IgD-negative memory B cell (primary cell): Measurements from ENCODE around the gene MYOF. TPM values are rescaled to one million over a fixed set of nuclear protein-coding genes. Genes with fewer than 3 reads are reported as not detected.
A peak's percentile ranks its signal among the peaks of the same experiment; 100 is the strongest.
"Not testable (repeated sequence)": the region's sequence is repeated elsewhere in the genome, so short reads cannot be mapped to it uniquely, and the experiment has no call there.

Experiments used
- H3K27ac Mint-ChIP-seq, 3 donors: one replicate each; pipeline ENCODE4 v1.8.0; 2020 to 2022; ENCODE audit warnings: mild to moderate bottlenecking in 3 of 3, mixed read lengths in 3 of 3, moderate library complexity in 1 of 3
- H3K27me3 Mint-ChIP-seq: one replicate; pipeline ENCODE4 v1.8.0; 2021; ENCODE audit warnings: mixed read lengths
- H3K36me3 Mint-ChIP-seq: one replicate; pipeline ENCODE4 v1.8.0; 2020; ENCODE audit warnings: mild to moderate bottlenecking, mixed read lengths
- H3K4me1 Mint-ChIP-seq, 3 donors: one replicate each; pipeline ENCODE4 v1.8.0; 2020 to 2022; ENCODE audit warnings: mixed read lengths in 3 of 3, mild to moderate bottlenecking in 1 of 3
- H3K4me3 Mint-ChIP-seq, 4 donors: one replicate each; pipeline ENCODE4 v1.8.0; 2020 to 2022; ENCODE audit warnings: mild to moderate bottlenecking in 4 of 4, mixed read lengths in 4 of 4, moderate library complexity in 3 of 4
- H3K9me3 Mint-ChIP-seq, 3 donors: one replicate each; pipeline ENCODE4 v1.8.0; 2020 to 2021; ENCODE audit warnings: mixed read lengths in 3 of 3, mild to moderate bottlenecking in 1 of 3
- polyA plus RNA-seq: library from polyadenylated mRNA; unstranded; fragments of 300-500 nt; fragmentation: Illumina TruSeq; gene quantifications from one replicate; pipeline ENCODE4 v1.2.3, GENCODE V29; 2021

MYOF gene
- polyA plus RNA-seq, 1 donor from 2014 or later = not detected

DNA sequence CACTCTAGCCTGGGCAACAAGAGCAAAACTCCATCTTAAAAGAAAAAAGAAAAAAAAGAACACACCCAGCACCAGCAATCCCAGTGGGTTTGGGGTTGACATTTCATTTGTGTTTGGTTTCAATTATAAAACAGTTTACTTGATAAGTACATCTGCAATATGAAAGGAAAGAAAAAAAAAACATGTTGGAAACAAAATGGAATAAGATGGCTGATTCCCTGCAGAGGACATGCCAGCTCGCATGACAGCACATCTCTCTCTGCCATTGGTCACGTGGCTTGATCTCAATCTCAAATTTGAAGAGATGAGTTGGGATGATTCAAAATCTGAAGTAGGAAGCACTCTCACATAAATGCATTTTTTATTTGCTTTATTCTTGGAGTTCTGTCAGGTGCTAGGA, 28.0 kb downstream of the MYOF start:
- Mint-ChIP-seq H3K27me3 (no peaks in the 10 kb centered on the region), H3K36me3 (peaks cover 2% of the 10 kb centered on the region), H3K4me3 (no peak overlapping the region), H3K4me1 (peaks cover 0 to 5% (median 0%) of the 10 kb centered on the region in 3 donors), H3K27ac (no peak overlapping the region), H3K9me3 (no peaks in the 10 kb centered on the region)

DNA sequence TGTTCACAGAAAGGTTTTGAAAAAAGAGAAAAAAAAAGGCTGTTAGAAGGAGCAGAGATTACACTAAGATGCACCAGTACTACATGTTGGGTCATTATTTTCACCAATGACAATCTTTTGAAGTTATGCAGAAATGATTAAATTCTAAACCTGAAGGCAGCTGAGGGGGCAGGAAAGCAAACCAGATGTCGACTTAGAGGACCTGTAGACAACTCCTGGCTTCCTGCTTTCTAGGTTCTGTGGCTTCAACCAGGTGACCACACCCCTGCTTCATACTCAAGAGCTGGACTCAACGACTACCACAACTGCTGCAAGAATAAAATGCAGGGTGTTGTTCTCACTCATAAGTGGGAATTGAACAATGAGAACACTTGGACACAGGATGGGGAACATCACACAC, 30.0 kb downstream of the MYOF start:
- H3K27me3 Mint-ChIP-seq = no peaks in the 10 kb centered on the region
- peaks cover 2% of the 10 kb centered on the region for H3K36me3 Mint-ChIP-seq
- no peaks in the 10 kb centered on the region for H3K9me3 Mint-ChIP-seq
- no peak overlapping the region for H3K27ac Mint-ChIP-seq
- H3K4me1 Mint-ChIP-seq = peaks cover 0 to 5% (median 0%) of the 10 kb centered on the region in 3 donors
- no peak overlapping the region for H3K4me3 Mint-ChIP-seq

- H3K27me3 Mint-ChIP-seq = no peaks in the 10 kb centered on the region
- H3K4me3 Mint-ChIP-seq = no peak overlapping the region
- H3K4me1 Mint-ChIP-seq = peaks cover 0 to 5% (median 0%) of the 10 kb centered on the region in 3 donors
- H3K9me3 Mint-ChIP-seq = no peaks in the 10 kb centered on the region
- H3K27ac Mint-ChIP-seq = no peak overlapping the region
- peaks cover 2% of the 10 kb centered on the region for H3K36me3 Mint-ChIP-seq
Observed at GRCh38 chr10:93451244-93451947, 30.7 kb downstream of the MYOF start.

GRCh38 chr10:93447970-93448369, 34.2 kb downstream of the MYOF start:
- no peaks in the 10 kb centered on the region for H3K27me3 Mint-ChIP-seq
- H3K36me3 Mint-ChIP-seq = peaks cover 2% of the 10 kb centered on the region
- H3K4me3 Mint-ChIP-seq = no peak overlapping the region

GRCh38 chr10:93447019-93447418, 35.1 kb downstream of the MYOF start:
- peaks cover 2% of the 10 kb centered on the region for H3K36me3 Mint-ChIP-seq
- H3K4me3 Mint-ChIP-seq = no peak overlapping the region
- H3K27ac Mint-ChIP-seq = peak overlapping the region in 1 of 3 donors; percentile 59
- no peaks in the 10 kb centered on the region for H3K9me3 Mint-ChIP-seq
- no peaks in the 10 kb centered on the region for H3K27me3 Mint-ChIP-seq
- H3K4me1 Mint-ChIP-seq = peaks cover 0 to 3% (median 2%) of the 10 kb centered on the region in 3 donors

More at GRCh38 chr10:93447970-93448369, 34.2 kb downstream of the MYOF start:
- Mint-ChIP-seq H3K4me1 (peaks cover 0 to 5% (median 3%) of the 10 kb centered on the region in 3 donors), H3K27ac (no peak overlapping the region), H3K9me3 (no peaks in the 10 kb centered on the region)

- Mint-ChIP-seq H3K4me1 (peaks cover 0 to 3% (median 0%) of the 10 kb centered on the region in 3 donors), H3K9me3 (no peaks in the 10 kb centered on the region), H3K4me3 (no peak overlapping the region), H3K27me3 (no peaks in the 10 kb centered on the region), H3K27ac (no peak overlapping the region), H3K36me3 (peaks cover 2% of the 10 kb centered on the region)
Observed at GRCh38 chr10:93445978-93446720, 36.0 kb downstream of the MYOF start.

DNA sequence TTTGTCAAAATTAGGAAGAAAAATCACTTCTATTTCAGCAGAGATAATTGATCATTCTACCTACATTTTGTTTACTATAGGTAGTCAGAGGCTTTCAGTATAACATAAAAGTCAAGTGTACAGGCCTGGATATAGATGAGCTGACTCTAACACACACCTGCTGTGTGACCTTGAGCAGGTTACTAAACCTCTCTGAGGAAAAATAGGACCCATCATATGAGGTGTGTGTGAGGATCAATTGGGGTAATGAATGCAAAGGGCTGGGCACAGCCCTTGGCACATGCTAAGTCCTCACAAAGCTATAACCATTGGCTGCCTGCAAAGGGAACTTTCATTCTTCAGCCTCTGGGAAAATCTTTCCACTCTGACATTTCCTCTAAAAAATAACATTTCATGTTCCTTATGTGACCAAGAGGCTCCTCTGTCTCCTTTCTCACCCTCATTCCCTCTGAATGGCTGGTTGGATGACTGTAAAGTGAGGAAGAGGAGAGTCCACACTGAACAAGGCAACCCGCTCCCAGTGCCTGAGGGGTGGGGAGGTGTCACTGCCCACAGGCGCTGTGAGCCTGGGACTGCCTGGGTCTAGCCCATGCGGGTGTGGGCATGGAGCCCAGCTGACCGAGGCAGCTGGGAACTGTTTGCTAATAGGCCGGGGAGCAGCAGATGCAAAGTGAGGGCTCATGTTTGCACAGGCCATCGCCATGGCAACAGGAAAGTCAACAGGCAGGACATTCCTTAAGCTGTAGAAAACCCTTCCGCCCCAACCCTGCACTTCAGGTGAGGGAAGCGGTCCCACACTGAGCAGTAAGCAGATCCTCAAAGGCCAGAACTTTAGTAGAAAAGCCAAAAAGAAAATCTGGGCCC, 36.8 kb downstream of the MYOF start:
- no peaks in the 10 kb centered on the region for H3K27me3 Mint-ChIP-seq
- no peak overlapping the region for H3K27ac Mint-ChIP-seq
- H3K9me3 Mint-ChIP-seq = no peaks in the 10 kb centered on the region
- H3K36me3 Mint-ChIP-seq = peaks cover 2% of the 10 kb centered on the region
- H3K4me1 Mint-ChIP-seq = peaks cover 0 to 3% (median 0%) of the 10 kb centered on the region in 3 donors
- H3K4me3 Mint-ChIP-seq = no peak overlapping the region

- Mint-ChIP-seq H3K4me3 (no peak overlapping the region), H3K36me3 (no peaks in the 10 kb centered on the region), H3K27ac (no peak overlapping the region), H3K27me3 (no peaks in the 10 kb centered on the region), H3K4me1 (peaks cover 0 to 3% (median 0%) of the 10 kb centered on the region in 3 donors), H3K9me3 (no peaks in the 10 kb centered on the region)
Observed at GRCh38 chr10:93443481-93443880, 38.7 kb downstream of the MYOF start.

GRCh38 chr10:93442721-93443120, 39.4 kb downstream of the MYOF start:
- H3K9me3 Mint-ChIP-seq, H3K4me1 Mint-ChIP-seq, H3K36me3 Mint-ChIP-seq, H3K4me3 Mint-ChIP-seq, H3K27me3 Mint-ChIP-seq, H3K27ac Mint-ChIP-seq: not testable (repeated sequence)

GRCh38 chr10:93440591-93441091, 41.5 kb downstream of the MYOF start:
- Mint-ChIP-seq H3K27me3 (no peaks in the 10 kb centered on the region), H3K4me3 (no peak overlapping the region), H3K27ac (no peak overlapping the region), H3K4me1 (peaks cover 0 to 3% (median 0%) of the 10 kb centered on the region in 3 donors), H3K9me3 (no peaks in the 10 kb centered on the region), H3K36me3 (no peaks in the 10 kb centered on the region)

DNA sequence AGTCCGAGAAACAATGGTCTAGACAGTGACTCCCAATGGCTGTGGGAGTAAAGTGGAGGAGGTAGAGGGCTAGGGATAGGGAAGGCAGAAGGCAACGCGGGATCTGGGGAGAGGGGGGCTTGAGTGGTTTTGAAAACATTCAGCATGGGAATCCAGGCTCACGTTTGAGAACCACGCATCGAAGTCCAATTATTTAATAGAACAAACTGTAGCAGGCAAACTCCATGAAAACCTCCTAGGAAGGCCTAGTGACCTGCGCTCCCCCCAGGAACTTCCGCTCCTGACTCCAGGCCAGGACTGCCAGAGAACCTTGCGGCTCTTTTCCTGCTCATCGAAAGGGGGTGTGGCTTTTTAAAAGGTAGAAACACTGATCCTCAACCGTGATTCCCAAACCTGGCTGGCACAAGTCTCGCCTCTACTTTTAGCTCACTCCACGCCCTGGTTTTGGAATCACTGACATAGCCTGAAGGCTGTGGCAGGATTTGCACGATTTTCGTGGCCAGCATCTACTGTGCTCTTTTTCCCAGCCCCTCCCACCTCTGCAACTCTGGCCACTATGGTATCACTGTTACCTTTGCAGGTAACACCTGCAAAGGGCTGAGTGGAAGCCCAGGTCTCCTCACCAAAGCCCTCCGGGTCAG, 43.4 kb downstream of the MYOF start:
- Mint-ChIP-seq H3K4me3 (no peak overlapping the region), H3K4me1 (no peaks in the 10 kb centered on the region), H3K27me3 (no peaks in the 10 kb centered on the region), H3K36me3 (no peaks in the 10 kb centered on the region), H3K27ac (no peak overlapping the region), H3K9me3 (no peaks in the 10 kb centered on the region)

GRCh38 chr10:93437946-93438612, 44.1 kb downstream of the MYOF start:
- H3K36me3 Mint-ChIP-seq = no peaks in the 10 kb centered on the region
- H3K4me3 Mint-ChIP-seq = no peak overlapping the region
- H3K27me3 Mint-ChIP-seq = no peaks in the 10 kb centered on the region
- no peaks in the 10 kb centered on the region for H3K4me1 Mint-ChIP-seq
- H3K27ac Mint-ChIP-seq = peak overlapping the region in 1 of 3 donors; percentile 64
- H3K9me3 Mint-ChIP-seq = no peaks in the 10 kb centered on the region

DNA sequence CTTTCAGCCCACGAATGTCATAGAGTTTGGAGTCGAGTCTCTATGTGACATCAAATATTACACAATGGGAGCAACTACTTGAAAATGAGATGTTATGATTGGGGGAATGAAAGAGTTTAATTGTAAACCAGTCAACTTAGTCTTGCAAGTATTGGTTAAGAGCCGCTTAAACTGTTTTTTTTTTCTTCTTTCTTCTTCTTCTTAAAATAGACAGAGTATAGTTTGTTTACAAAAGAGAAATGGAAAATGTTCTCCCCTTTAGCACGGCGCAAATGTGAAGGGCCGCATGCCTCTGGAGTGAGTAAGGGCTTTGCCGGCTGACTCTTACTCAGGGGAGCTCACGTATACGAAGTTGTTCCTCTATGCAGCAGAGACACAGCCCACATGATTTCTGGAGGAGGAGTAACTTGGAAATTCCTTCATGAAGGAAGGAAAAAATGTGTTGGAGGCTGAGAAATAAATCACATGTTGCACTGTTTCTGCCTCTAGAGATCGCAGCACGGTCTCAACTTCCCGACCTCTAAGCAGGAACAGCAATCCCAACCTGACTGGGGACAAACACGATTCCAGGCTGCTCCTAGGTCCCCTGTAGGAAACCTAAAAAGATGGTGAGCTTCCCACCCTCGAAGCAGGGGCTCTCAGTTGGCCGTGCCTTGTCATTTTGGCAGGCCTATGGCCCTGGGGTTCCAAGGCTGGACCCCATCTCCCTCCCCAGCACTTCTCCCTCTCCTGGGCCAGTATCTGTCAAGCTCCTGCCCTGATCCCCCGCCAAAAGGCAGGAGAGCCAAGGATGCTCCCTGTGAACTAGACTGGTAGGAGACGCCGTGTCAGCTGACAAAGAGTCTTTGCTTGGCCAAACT, 44.8 kb downstream of the MYOF start:
- H3K4me1 Mint-ChIP-seq = no peaks in the 10 kb centered on the region
- H3K36me3 Mint-ChIP-seq = no peaks in the 10 kb centered on the region
- no peaks in the 10 kb centered on the region for H3K9me3 Mint-ChIP-seq
- no peaks in the 10 kb centered on the region for H3K27me3 Mint-ChIP-seq
- H3K27ac Mint-ChIP-seq = no peak overlapping the region
- no peak overlapping the region for H3K4me3 Mint-ChIP-seq
